Measurements from ENCODE around the gene MT1F. TPM values are rescaled to one million over a fixed set of nuclear protein-coding genes. Genes with fewer than 3 reads are reported as not detected.

The MT1F gene
- total and polyA plus RNA-seq, 11 donors: 1.3 to 8.1 (median 1.9) TPM; not detected in 2

GRCh38 chr16:56681939-56682702 is 24.4 kb downstream of the MT1F start, which contains the start of gene MT1X:
Gene MT1X (plus strand): TSS chr16:56682470. CDS start chr16:56682541, 71 bp downstream.
- ATAC-seq (peak; percentile 95 to 98 (median 97)), DNase-seq (peak; percentile 90 to 96 (median 96))
- Histone ChIP-seq H3K4me1 (peaks cover 0 to 51% (median 23%) of the 10 kb centered on the region in 12 donors), H3K27ac (peak within 1 kb of the TSS; percentile 70 to 88 (median 84)), H3K9me3 (peaks cover 0 to 8% (median 0%) of the 10 kb centered on the region in 12 donors), H3K27me3 (no peaks in the 10 kb centered on the region), H3K36me3 (no peaks in the 10 kb centered on the region), H3K4me3 (peak within 1 kb of the TSS; percentile 27 to 69 (median 62))
- no peak for TF ChIP-seq CTCF (IDR thresholded peaks at IDR 0.05)
- peak; percentile 69 to 97 for TF ChIP-seq POLR2A (IDR thresholded peaks at IDR 0.05)
- intact Hi-C loops (cut with DNase I): loop anchor here in 8 of 10 donors (1.0 to 5.0 kb wide), 8 partner anchors 19 to 160 kb away; partner anchors contain the start of genes MT2A (in 8 of the 8), BBS2 (in 1 of the 8), MT1A (in 1 of the 8) and MT1E (in 1 of the 8)
- 1% methylated on average over 26 to 49 of the region's 49 CpGs for WGBS, 4 donors

DNA sequence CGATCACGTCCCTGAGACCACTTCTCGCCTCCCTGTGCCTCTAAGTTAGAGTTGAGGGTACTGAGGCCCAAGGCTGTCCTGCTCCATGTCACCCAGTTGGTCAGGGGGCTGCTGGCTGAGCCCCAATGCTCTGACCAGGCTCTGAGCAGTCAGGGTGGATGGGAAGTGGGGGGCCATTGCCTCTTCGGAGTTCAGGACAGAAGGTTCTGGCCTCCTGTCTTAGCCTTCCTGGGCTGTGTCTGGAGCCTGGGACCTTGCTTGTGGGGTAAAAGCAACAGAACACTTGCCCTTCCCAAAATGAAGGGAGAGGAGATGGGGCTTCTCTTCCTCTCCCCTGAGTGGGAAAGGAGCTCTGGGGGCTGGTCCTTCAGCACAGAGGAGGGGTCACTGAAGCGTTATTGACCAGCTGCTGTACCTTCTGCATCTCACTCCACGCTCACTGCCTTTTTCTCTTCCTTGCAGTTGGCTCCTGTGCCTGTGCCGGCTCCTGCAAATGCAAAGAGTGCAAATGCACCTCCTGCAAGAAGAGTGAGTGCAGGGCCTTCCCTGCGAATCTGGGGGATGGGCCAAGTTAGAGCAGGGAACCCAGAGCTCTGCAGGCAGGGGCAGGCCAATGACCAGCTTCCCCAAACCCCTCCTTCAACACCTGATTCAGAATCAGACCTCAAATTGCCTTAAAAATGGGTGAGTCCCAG is 25.1 kb downstream of the MT1F start:
- ATAC-seq (peak in 1 of 4 donors; percentile 1), DNase-seq (no peak)
- TF ChIP-seq POLR2A (IDR thresholded peaks at IDR 0.05): no peak
- no peak for TF ChIP-seq CTCF (IDR thresholded peaks at IDR 0.05)
- intact Hi-C loops (cut with DNase I): loop anchor here in 8 of 10 donors (1.0 to 5.0 kb wide), 8 partner anchors 18 to 161 kb away; partner anchors contain the start of genes MT2A (in 8 of the 8), BBS2 (in 1 of the 8), MT1A (in 1 of the 8) and MT1E (in 1 of the 8)
- Histone ChIP-seq H3K9me3 (peaks cover 0 to 9% (median 0%) of the 10 kb centered on the region in 12 donors), H3K27ac (peak overlapping the region; percentile 38 to 88 (median 84)), H3K36me3 (no peaks in the 10 kb centered on the region), H3K4me3 (peak overlapping the region; percentile 27 to 69 (median 62)), H3K27me3 (no peaks in the 10 kb centered on the region), H3K4me1 (peaks cover 0 to 51% (median 23%) of the 10 kb centered on the region in 12 donors)
- 48 to 60% (median 52%) methylated on average over 8 of the region's 8 CpGs for WGBS, 4 donors

GRCh38 chr16:56683424-56684172 is 25.8 kb downstream of the MT1F start:
- ATAC-seq: no peak
- intact Hi-C loops (cut with DNase I): loop anchor here in 7 of 10 donors (2.0 to 5.0 kb wide), 6 partner anchors 17 to 161 kb away; partner anchors contain the start of genes MT2A (in 7 of the 7), BBS2 (in 1 of the 7), MT1A (in 1 of the 7) and MT1E (in 1 of the 7)
- 74 to 85% (median 80%) methylated on average over 5 of the region's 5 CpGs for WGBS, 4 donors

More at GRCh38 chr16:56683424-56684172, 25.8 kb downstream of the MT1F start:
- no peaks in the 10 kb centered on the region for H3K36me3 ChIP-seq
- peak overlapping the region in 5 of 12 donors; percentile 36 to 88 (median 85) for H3K27ac ChIP-seq
- no peak for DNase-seq
- no peak for TF ChIP-seq POLR2A (IDR thresholded peaks at IDR 0.05)
- TF ChIP-seq CTCF (IDR thresholded peaks at IDR 0.05): no peak
- peaks cover 0 to 9% (median 0%) of the 10 kb centered on the region in 12 donors for H3K9me3 ChIP-seq
- H3K4me3 ChIP-seq: peak overlapping the region in 11 of 12 donors; percentile 27 to 69 (median 63)
- H3K4me1 ChIP-seq: peaks cover 0 to 51% (median 23%) of the 10 kb centered on the region in 12 donors
- no peaks in the 10 kb centered on the region for H3K27me3 ChIP-seq
